ENCODE data around the gene SYNDIG1.

Gene SYNDIG1

DNA sequence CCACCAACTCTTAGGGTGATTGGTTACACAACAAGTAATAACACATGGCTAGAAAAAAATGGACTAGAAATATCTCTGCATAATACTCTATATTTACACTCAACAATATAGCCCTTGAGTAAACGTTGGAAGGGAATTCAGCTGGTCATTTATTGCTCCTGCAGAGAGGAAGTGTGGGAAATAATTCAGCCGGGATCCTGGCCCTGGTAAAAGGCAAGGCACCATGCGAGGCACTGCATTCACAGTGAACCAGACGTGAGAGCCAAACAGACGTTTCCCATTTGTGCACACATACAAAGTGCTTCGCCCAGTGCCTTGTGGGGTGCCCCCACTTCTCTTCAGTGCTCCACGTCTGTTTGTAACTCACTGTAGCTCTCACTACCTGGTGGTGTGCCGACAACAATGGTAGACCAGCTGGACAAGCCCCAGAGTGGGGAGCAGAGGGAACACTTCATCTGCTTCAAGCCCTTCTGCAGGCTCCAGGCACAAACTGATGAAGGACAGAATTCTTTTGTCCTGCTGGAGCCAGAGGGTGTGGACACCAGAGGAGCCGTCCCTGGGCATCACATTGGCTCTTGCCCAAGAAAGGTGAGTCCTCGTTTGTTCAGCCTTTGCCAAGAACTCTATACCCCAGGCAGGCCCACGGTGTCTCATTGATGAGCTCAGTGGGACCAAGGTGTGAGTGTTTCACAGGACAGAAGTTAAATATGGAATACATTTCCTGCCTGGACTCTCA lies 18.8 kb downstream of the SYNDIG1 start:
- in situ Hi-C loops (cut with HindIII; ENCODE audit: low pct_ligation_motif_present, low pct_unique_long_range_greater_than_20kb, low sequenced_read_pairs) = no loop called here
- no peak for DNase-seq

DNA sequence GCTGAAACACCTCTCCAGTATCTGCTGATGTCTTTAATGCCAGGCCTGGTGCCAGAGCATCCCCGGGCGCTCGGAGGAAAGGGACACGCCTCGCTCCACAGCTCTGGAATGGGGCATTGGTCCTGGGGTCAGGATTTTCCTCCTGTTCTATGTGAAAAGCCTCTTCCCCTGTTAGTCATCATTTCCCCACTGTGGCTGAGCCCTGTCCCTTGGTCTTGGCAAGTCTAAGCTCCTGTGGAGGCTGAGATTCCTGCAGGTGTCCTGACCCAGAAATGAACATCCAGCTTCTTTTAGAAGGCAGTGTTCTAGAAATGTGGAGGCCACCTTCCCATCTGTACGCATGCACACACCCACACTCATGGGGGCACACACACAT lies 19.4 kb downstream of the SYNDIG1 start:
- DNase-seq = no peak
- in situ Hi-C loops (cut with HindIII; ENCODE audit: low pct_ligation_motif_present, low pct_unique_long_range_greater_than_20kb, low sequenced_read_pairs) = no loop called here

DNA sequence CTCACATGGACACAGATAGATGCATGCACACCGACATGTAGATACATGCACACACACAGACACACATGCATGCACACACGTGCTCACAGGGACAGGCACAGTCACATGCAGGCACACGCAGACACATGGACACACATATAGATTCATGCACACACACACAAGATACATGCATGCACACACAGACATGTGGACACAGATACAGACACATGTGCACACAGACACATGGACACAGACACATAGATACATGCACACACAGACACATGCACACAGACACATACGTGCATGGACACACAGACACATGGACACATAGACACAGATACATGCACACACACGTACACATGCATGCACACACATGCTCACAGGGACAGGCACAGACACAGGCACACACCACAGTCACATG lies 19.8 kb downstream of the SYNDIG1 start:
- DNase-seq = no peak
- in situ Hi-C loops (cut with HindIII; ENCODE audit: low pct_ligation_motif_present, low pct_unique_long_range_greater_than_20kb, low sequenced_read_pairs) = no loop called here

DNA sequence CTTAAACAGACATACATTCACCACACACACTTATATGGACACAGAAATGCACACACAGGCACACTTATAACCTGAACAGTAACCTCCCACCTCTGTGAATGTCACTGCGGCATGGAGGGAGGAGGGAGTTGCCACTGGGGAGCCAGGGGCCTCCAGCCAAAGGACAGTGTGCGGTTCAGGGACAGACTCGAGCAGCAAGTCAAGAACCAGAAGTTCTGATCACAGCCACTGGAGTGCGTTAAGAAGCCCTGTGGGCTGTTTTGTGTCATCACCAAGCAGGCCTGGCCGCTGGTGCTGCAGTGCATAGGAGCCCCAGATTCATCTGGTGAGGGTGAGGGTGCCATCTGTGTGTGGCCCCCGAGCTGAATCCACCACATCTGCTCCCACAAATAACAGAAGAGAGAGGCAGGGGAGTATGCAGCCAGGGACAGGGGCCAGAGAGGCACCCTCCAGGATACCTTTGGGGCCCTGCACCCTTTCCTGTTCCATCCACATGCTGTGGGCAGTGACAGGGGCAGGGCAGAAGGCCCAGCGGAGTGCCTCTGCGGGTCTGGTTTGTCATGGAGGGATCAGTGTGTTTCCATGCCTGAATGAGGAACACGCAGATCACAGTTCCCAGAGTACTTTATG lies 20.3 kb downstream of the SYNDIG1 start:
- DNase-seq = no peak
- in situ Hi-C loops (cut with HindIII; ENCODE audit: low pct_ligation_motif_present, low pct_unique_long_range_greater_than_20kb, low sequenced_read_pairs) = no loop called here

DNA sequence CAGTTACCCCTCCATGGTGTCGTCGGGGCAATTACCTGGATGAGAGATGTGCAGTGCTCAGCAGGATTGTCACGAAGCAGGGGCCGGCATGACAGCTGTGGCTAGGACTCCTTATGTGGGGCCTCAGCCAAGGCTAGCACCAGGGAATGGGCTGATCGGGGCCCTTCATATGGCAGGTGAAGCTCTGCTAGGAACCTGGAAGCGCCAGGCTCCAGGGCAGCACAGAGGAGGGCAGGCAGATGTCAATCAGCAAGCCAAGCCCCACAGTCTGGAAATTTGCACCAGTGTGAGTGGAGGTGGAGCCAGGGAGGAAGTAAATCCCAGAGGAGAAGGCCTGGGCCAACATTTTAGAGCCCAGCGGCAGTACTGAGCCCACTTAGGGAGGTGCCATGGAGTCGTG lies 21.2 kb downstream of the SYNDIG1 start:
- no peak for DNase-seq
- in situ Hi-C loops (cut with HindIII; ENCODE audit: low pct_ligation_motif_present, low pct_unique_long_range_greater_than_20kb, low sequenced_read_pairs) = no loop called here

DNA sequence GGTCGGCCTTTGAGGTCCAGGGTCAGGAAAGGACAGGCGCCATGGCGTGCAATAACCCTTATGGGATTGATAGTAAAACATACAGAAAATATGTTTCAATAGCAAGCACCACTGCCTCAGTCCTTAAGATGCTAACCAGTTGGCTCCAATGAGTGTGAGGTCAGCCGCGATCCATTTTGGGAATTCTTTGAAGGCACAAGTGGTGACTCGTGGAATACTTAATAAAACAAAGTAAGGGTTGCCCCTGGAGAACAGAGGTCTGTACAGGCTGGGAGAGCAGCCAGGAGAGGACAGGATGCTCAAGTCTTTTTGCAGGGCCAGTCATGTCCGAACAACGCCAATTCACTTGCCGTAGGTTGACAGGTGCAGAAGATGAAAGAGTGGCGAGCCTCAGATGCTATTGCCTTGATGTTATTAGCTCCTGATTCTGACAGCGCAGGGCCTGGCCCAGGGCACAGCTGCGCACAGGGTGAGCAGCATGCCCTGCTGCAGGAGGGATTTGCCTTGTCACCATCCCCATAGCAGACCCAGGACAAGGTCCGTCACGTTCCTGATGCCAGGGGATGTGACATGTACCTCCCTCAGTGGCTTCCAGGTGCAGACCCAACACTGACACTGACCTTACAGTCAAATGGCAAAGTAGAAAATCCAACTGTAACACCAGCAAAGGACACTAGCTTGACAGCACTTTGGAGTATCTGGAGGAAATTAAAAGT lies 21.8 kb downstream of the SYNDIG1 start:
- DNase-seq = no peak
- in situ Hi-C loops (cut with HindIII; ENCODE audit: low pct_ligation_motif_present, low pct_unique_long_range_greater_than_20kb, low sequenced_read_pairs) = no loop called here

DNA sequence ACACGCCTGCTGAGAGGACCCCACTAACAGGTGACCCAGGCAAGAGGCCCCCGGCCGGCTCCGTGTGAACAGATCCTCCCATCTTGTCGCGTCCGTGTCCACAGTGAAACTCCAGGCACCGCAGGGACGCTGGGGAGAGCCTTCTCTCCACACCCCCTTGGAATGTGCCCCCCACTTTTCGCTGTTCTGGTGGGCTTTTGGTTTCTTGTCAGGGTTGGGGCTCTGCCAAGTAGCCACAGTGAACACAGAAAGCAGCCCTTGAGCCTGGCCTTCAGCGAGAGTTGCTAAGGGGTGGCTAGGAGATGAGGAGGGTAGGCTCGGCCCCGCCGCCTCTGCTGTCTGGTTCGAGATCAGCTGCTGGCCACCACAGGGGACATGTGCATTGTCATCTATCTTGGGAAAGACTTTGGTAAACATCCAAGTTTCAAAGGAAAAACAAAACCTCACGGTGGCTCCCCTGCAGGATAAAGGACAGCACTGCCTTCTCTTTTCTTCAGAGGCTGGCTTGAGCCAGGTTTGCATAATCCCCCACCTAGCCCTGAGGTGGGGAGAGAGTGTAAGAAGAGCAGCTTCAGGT lies 22.7 kb downstream of the SYNDIG1 start:
- in situ Hi-C loops (cut with HindIII; ENCODE audit: low pct_ligation_motif_present, low pct_unique_long_range_greater_than_20kb, low sequenced_read_pairs) = no loop called here
- no peak for DNase-seq

DNA sequence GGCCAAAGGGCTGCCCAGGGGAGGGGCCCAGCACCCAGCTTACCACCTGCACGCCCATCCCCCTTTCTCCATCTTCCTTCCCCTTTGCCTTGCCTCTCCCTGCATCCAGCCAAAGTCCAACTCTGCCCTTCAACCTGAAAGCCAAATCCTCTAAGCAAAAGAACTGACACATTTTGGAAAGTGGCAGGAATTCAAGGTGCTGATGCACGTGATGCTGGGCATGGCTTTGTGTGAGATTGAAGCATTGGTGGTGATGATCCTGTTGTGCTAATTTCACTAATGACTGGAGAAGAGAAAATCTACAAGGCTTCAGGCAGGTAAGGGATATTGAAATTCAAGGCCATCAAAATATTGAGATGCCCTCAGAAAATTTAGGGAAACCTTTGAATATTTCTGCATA lies 23.3 kb downstream of the SYNDIG1 start:
- in situ Hi-C loops (cut with HindIII; ENCODE audit: low pct_ligation_motif_present, low pct_unique_long_range_greater_than_20kb, low sequenced_read_pairs) = no loop called here
- DNase-seq = no peak

DNA sequence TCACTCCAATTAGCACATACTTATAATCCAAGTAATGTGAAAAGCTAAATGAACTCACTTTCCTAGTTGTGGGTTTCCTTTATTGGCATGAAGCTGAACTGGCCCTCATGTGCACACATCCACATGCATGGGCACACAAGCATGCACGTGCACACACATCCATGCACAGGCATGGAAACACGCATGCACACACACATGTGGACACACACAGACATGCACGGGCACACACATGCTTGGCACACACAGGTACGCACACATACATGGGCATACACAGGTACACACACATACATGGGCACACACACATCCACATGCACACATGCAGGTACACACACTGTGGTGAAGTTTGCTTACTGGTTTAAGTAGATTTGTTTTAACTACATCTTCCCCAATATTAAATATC lies 23.8 kb downstream of the SYNDIG1 start:
- DNase-seq = no peak
- in situ Hi-C loops (cut with HindIII; ENCODE audit: low pct_ligation_motif_present, low pct_unique_long_range_greater_than_20kb, low sequenced_read_pairs) = no loop called here

DNA sequence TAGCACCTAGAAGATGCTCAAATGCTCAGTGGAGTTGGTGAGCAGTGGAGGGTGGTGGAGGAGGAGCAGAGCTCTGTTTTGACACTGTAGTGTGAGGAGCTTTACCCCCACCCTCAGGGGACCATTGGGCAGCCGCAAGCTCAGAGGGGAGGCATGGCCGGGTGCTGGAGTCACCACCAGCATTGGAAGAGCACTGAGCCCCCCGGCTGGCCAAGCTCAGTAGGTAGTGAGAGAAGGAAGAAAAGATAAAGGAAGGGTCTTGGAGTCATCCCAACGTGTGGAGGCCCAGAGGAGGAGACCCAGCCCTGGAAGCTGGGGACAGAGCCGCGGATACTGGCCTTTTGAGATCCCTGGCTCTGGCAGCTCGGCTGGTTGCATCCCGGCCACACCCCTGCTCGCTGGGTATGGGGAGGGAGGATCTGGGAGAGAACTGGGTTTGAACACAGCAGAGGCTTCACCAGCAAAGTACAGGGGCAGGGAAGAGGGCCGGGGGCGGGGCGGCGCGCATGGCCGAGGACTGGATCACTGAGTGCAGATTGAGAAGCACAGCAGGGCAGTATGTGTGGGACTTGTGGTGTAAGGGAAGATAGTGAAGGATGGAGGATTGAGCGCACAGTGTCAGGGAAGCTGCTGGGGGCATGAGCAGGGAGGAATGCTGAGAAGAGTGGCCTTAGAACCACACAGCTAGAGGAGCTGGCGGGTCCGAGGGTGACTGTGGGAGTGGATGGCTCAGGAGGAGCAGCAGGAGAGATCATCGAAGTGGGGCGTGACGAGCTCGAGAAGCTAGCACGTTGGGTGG lies 24.4 kb downstream of the SYNDIG1 start:
- in situ Hi-C loops (cut with HindIII; ENCODE audit: low pct_ligation_motif_present, low pct_unique_long_range_greater_than_20kb, low sequenced_read_pairs) = no loop called here
- DNase-seq = no peak

DNA sequence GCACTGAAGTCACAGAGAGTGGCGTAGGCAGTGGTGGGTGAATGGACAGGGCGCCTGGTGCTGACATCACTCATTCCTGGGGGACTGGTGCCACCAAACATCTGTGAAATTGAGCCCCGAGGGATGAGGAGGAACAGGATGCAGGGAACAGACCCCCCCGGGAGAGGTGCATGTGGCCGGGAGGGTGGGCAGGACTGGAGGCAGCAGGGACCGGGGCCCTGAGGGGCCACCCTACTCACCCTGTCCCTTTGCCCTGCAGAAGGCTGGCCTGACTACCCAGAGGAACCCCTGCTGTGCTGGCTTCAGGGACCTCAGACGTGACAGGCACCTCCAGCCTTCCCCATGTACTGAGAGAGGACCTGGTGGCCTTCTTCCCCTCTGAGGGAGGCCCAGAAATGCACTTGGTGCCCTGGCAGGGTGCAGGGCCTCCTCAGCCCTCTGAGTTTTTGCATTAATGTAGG lies 25.1 kb downstream of the SYNDIG1 start:
- in situ Hi-C loops (cut with HindIII; ENCODE audit: low pct_ligation_motif_present, low pct_unique_long_range_greater_than_20kb, low sequenced_read_pairs) = no loop called here
- DNase-seq = no peak

DNA sequence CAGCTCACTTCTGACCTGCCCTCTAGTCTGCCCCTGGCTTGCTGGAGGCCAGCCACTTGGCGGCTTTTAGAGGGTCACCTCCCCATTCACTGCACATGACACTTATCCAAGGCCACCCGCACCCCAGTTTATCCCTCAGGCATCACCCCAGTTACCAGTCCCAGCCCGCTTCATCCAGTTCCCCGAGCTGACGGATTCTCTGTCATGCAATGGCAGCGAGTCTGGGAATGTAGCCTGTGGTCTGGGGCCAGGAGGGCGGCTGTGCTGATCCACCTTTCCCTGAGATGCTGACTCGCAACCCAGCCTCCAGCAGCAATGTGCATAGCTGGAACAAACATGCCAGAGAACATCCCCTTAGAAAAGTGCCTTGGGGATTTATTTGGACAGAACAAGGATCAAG lies 25.8 kb downstream of the SYNDIG1 start:
- in situ Hi-C loops (cut with HindIII; ENCODE audit: low pct_ligation_motif_present, low pct_unique_long_range_greater_than_20kb, low sequenced_read_pairs) = no loop called here
- DNase-seq = no peak

DNA sequence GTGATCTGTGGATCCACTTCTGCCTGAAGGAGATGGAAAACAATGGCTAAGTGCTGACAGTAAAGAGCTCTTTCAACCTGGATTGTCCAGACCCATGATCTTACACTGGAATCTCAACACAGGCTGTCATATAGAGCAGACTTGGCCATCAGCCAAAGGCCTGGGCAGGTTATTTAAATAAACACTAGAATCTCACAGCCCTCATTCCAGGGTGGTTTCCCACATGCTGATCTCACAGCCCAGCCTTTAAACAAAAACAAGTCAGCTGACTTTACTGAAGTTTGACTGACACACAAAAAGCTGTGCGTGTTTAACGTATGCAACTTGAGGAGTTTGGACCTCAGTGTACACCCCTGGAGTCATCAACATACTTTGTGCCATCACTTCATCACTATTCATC lies 28.4 kb downstream of the SYNDIG1 start:
- no peak for DNase-seq
- in situ Hi-C loops (cut with HindIII; ENCODE audit: low pct_ligation_motif_present, low pct_unique_long_range_greater_than_20kb, low sequenced_read_pairs) = no loop called here

DNA sequence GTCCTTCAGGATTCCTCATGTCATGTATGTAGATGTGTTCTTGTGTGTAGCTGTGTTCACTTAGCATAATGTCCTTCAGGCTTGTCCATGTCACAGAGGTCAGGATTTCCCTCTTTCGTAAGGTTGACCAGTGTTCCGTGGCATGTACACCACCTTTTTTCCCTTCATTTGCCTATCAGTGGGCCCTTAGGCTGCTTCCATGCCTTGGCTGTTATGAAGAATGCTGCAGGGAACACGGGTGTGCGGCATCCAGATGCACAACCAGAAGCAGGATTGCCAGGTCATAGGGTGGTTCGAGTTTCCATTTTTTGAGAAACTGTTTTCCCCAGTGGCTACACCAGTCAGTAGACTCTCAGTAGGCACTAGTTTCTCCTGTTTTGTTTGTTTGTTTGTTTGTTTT lies 29.2 kb downstream of the SYNDIG1 start:
- no peak for DNase-seq
- in situ Hi-C loops (cut with HindIII; ENCODE audit: low pct_ligation_motif_present, low pct_unique_long_range_greater_than_20kb, low sequenced_read_pairs) = no loop called here

DNA sequence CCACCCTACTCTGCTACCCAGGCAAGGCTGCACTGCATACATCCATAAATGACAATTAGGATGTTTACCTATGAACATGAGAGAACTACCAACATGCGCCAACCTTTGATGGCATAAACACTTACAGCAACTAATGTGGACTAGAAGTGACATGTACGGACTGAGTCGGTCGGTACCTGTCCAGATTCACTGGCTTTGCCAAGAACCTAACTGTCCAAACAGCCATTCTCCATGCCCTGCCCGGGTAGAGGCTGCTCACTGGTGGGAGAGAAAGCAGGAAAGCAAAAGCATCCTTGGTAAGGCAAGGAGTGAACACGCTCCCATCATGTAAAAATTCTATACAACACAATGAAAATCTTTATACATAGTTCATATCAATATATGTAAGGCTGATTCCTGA lies 30.0 kb downstream of the SYNDIG1 start:
- in situ Hi-C loops (cut with HindIII; ENCODE audit: low pct_ligation_motif_present, low pct_unique_long_range_greater_than_20kb, low sequenced_read_pairs) = no loop called here
- no peak for DNase-seq

DNA sequence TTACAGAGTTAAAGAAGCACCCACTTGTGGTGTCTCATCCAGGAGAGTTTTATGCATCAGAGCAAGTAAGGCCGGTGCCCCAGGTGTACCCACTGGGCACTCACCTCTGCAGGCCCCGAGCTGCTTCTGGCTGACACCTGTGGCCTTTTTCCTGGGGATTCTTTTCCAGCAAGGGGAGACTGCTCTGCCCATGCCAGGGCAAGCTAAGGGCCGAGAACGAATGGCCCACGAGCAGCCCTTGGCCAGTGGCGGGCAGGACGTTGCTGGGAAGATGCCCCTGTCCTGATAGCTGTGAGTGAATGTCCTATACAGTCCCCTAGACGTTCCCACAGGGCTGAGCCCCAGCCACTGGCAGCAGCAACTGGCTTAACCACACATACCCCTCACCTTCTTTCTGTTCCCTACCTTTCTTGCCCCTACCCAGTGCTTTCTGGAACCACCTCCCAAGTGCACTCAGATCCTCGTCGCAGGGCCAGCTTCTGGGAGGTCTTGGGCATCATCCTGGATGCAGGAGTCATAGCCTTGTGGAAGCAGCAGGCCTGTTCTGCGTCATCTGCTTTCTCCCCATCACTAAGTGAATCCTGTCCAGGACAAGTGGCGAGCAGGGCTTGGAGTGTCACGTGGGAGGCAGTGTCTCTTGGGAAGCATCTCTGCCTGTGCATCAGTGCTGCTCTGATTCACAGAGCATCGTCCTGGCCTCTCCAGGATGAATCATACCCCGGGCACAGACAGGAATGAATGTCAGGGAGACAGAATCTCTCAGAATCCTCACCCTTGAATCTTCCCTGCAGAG lies 32.5 kb downstream of the SYNDIG1 start:
- no peak for DNase-seq
- in situ Hi-C loops (cut with HindIII; ENCODE audit: low pct_ligation_motif_present, low pct_unique_long_range_greater_than_20kb, low sequenced_read_pairs) = no loop called here

DNA sequence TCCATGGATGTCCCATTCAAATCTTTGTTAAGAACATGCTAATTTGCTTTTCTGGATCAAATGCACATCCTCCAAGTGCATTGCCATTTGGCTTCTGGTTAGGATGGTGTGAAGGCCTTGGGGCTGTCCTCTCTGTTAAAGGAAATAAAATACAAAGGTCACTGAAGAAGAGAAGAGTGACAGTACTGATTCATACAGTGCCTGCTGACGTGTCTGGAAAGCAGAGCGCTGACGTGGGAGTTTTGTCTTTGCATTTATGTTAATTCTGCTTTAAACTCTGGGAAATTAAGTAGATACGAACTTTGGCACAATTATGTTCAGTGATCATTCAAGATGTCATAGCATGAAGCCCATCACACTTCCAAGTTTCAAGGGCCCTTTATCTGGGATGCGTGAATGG lies 33.2 kb downstream of the SYNDIG1 start:
- in situ Hi-C loops (cut with HindIII; ENCODE audit: low pct_ligation_motif_present, low pct_unique_long_range_greater_than_20kb, low sequenced_read_pairs) = no loop called here
- no peak for DNase-seq

DNA sequence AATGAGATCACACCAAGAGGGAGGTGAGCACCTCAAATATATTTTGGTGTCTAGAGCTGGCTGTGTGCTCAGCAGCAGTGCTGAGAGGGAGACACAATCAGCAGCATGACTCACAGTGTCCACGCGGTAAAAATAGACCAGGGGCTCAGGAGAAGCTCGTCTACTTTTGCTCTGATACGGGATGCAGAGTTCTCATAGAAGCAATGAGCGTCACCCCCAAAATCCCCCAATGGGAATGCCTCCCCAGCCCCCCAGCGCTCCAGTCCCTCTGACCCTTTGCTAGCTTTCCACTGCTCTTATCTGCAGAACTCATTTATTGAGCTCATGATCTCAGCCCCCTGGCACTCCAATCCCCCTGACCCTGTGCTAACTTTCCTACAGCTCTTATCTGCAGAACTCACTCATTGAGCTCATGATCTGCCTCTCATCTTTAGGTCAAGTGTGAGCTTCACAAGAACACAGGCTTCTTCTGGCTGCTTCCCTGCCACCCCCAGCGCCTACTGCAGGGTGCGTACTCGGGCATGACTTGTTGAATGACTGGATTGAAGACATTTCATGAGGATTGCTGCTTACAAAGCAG lies 34.0 kb downstream of the SYNDIG1 start:
- in situ Hi-C loops (cut with HindIII; ENCODE audit: low pct_ligation_motif_present, low pct_unique_long_range_greater_than_20kb, low sequenced_read_pairs) = no loop called here
- DNase-seq = no peak
